Activated B cell treated with CpG ODN at 0.5 μM for 24 hours (primary cell): Measurements from ENCODE around the gene ANKRD28. TPM values are rescaled to one million over a fixed set of nuclear protein-coding genes. Genes with fewer than 3 reads are reported as not detected.
A peak's percentile ranks its signal among the peaks of the same experiment; 100 is the strongest.

ENCODE experiments used
- ATAC-seq: fragments of 200-7000 bp; cut with Tn5 transposase; one replicate; pipeline ENCODE4 v1.10.0; 2021; ENCODE audit warnings: low read depth, mild to moderate bottlenecking, moderate library complexity
- CTCF ChIA-PET: fragments of 350-600 bp; sonication (Branson Sonifier 250); formaldehyde crosslinking; loops from one replicate; lab custom pipeline; 2021; ENCODE audit warnings: antibody characterized with exemption; lab: Charles Lee
- POLR2A ChIA-PET: fragments of 350-600 bp; sonication (Branson Sonifier 250); formaldehyde crosslinking; loops from one replicate; lab custom pipeline; 2021; ENCODE audit warnings: antibody characterized with exemption; lab: Charles Lee
- DNase-seq: peaks from one replicate; pipeline ENCODE4 v3.0.0; 2022
- H3K27ac Mint-ChIP-seq: one replicate; pipeline ENCODE4 v1.8.0; 2020; ENCODE audit warnings: mixed read lengths
- H3K27me3 Mint-ChIP-seq: one replicate; pipeline ENCODE4 v1.8.0; 2021; ENCODE audit warnings: mixed read lengths
- H3K36me3 Mint-ChIP-seq: one replicate; pipeline ENCODE4 v1.8.0; 2021; ENCODE audit warnings: low read depth, mixed read lengths
- H3K4me1 Mint-ChIP-seq: one replicate; pipeline ENCODE4 v1.8.0; 2021; ENCODE audit warnings: mixed read lengths
- H3K4me3 Mint-ChIP-seq: one replicate; pipeline ENCODE4 v1.8.0; 2020; ENCODE audit warnings: mild to moderate bottlenecking, mixed read lengths
- H3K9me3 Mint-ChIP-seq: one replicate; pipeline ENCODE4 v1.8.0; 2020; ENCODE audit warnings: mixed read lengths
- CTCF ChIP-seq: fragments of 200-600 bp; IDR thresholded peaks from one replicate; pipeline ENCODE4 v1.8.0; 2022; ENCODE audit warnings: antibody characterized with exemption, mild to moderate bottlenecking
- intact Hi-C: fragments of 100-400 bp; cut with micrococcal nuclease; formaldehyde crosslinking; loops from one replicate; pipeline ENCODE4 v1.15.1; 2024
- total RNA-seq: library from RNA; stranded (reverse); gene quantifications from 2 replicates; pipeline ENCODE4 v1.2.3, GENCODE V29; 2022

ANKRD28 gene
- total RNA-seq, 1 donor from 2014 or later: 29.9 TPM

- POLR2A ChIA-PET: interaction anchor here (0.7 kb wide), 1 partner anchor 67 kb away, joined by 3 read pairs; no protein-coding TSS in a partner anchor
These were observed 910 bp upstream of the ANKRD28 start for GRCh38 chr3:15798533-15799245.

GRCh38 chr3:15796771-15797641, 773 bp downstream of the ANKRD28 start:
- H3K4me3 Mint-ChIP-seq: peak overlapping the region; percentile 68
- H3K9me3 Mint-ChIP-seq: no peaks in the 10 kb centered on the region
- no peak for TF ChIP-seq CTCF
- intact Hi-C loops: loop anchor here (1.0 to 5.0 kb wide), 4 partner anchors 8 to 715 kb away; partner anchors contain the start of genes BTD, HACL1 and RFTN1
- DNase-seq (peak; percentile 20), ATAC-seq (peak; percentile 12)
- H3K4me1 Mint-ChIP-seq: peaks cover 59% of the 10 kb centered on the region
- ChIA-PET POLR2A (interaction anchor here (0.6 to 1.7 kb wide), 5 partner anchors 9 to 531 kb away, joined by 3 to 6 read pairs (median 4); partner anchors contain the start of genes BTD, HACL1 and OXNAD1), CTCF (interaction anchor here (0.7 to 1.4 kb wide), 3 partner anchors 15 to 130 kb away, joined by 4 to 7 read pairs (median 4); no protein-coding TSS in a partner anchor)
- peak overlapping the region; percentile 82 for H3K27ac Mint-ChIP-seq
- H3K36me3 Mint-ChIP-seq: peaks cover 6% of the 10 kb centered on the region
- no peaks in the 10 kb centered on the region for H3K27me3 Mint-ChIP-seq

More at GRCh38 chr3:15798533-15799245, 910 bp upstream of the ANKRD28 start:
- H3K27ac Mint-ChIP-seq: no peak overlapping the region
- no peak for ATAC-seq
- TF ChIP-seq CTCF: no peak
- no peak overlapping the region for H3K4me3 Mint-ChIP-seq
- intact Hi-C loops: loop anchor here (5.0 kb wide), 2 partner anchors 59 to 714 kb away; partner anchors contain the start of gene RFTN1
- no peaks in the 10 kb centered on the region for H3K27me3 Mint-ChIP-seq
- no peaks in the 10 kb centered on the region for H3K9me3 Mint-ChIP-seq
- DNase-seq: no peak
- CTCF ChIA-PET: no interaction called here
- H3K4me1 Mint-ChIP-seq: peaks cover 66% of the 10 kb centered on the region
- H3K36me3 Mint-ChIP-seq: no peaks in the 10 kb centered on the region

GRCh38 chr3:15796331-15796730, 1.4 kb downstream of the ANKRD28 start:
- TF ChIP-seq CTCF: no peak
- H3K4me3 Mint-ChIP-seq: peak overlapping the region; percentile 68
- H3K4me1 Mint-ChIP-seq: peaks cover 53% of the 10 kb centered on the region
- H3K27me3 Mint-ChIP-seq: no peaks in the 10 kb centered on the region
- no peaks in the 10 kb centered on the region for H3K9me3 Mint-ChIP-seq
- ChIA-PET CTCF (interaction anchor here (1.3 to 1.4 kb wide), 2 partner anchors 16 to 18 kb away, joined by 4 to 7 read pairs; no protein-coding TSS in a partner anchor), POLR2A (interaction anchor here (0.7 to 1.7 kb wide), 3 partner anchors 9 to 195 kb away, joined by 3 to 6 read pairs (median 5); partner anchors contain the start of genes BTD and HACL1)
- ATAC-seq: no peak
- peak overlapping the region; percentile 82 for H3K27ac Mint-ChIP-seq
- no peak for DNase-seq
- peaks cover 13% of the 10 kb centered on the region for H3K36me3 Mint-ChIP-seq
- intact Hi-C loops: loop anchor here (1.0 to 5.0 kb wide), 3 partner anchors 61 to 716 kb away; partner anchors contain the start of genes BTD, HACL1 and RFTN1

GRCh38 chr3:15795651-15796308, 2.0 kb downstream of the ANKRD28 start:
- Mint-ChIP-seq H3K4me3 (peak overlapping the region; percentile 68), H3K27ac (peak overlapping the region; percentile 82), H3K27me3 (no peaks in the 10 kb centered on the region), H3K4me1 (peaks cover 50% of the 10 kb centered on the region), H3K36me3 (peaks cover 16% of the 10 kb centered on the region), H3K9me3 (no peaks in the 10 kb centered on the region)
- no peak for TF ChIP-seq CTCF
- ATAC-seq: peak; percentile 75
- intact Hi-C loops: loop anchor here (1.0 to 5.0 kb wide), 5 partner anchors 15 to 717 kb away; partner anchors contain the start of genes BTD, HACL1 and RFTN1
- POLR2A ChIA-PET: interaction anchor here (1.7 kb wide), 1 partner anchor 194 kb away, joined by 6 read pairs; the partner anchor contains the start of genes BTD and HACL1
- CTCF ChIA-PET: no interaction called here
- no peak for DNase-seq
